Measurements from ENCODE around the gene ASXL2. TPM values are rescaled to one million over a fixed set of nuclear protein-coding genes. Genes with fewer than 3 reads are reported as not detected.
A peak's percentile ranks its signal among the peaks of the same experiment; 100 is the strongest.
"Not testable (repeated sequence)": the region's sequence is repeated elsewhere in the genome, so short reads cannot be mapped to it uniquely, and the experiment has no call there.

Gene ASXL2
- total RNA-seq, 1 experiment from 2014 or later: 11.4 TPM

DNA sequence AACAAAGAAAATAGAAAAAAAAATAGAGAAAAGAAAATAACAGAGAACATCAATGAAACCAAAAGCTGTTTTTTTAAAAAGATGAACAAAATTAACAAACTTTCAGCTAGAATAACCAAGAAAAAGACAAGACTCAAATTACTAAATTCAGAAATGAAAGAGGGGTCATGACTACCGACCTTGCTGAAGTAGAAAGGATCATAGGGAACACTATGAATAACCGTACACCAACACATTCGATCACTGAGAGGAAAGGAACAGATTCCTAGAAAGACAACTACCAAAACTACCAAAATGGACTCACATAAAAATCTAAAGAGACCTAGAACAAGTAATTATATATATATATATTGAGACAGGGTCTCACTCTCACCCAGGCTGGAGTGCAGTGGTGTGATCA, 167.5 kb downstream of the ASXL2 start:
- no peaks in the 10 kb centered on the region for H3K27me3 ChIP-seq (replicated peaks)
- DNase-seq (ENCODE audit: low read depth in 1 of 2, low spot score in 2 of 2): no peak
- no peaks in the 10 kb centered on the region for H3K9me3 ChIP-seq (replicated peaks)
- no peak overlapping the region for H3K4me3 ChIP-seq
- H3K4me1 ChIP-seq (replicated peaks): no peaks in the 10 kb centered on the region
- no peaks in the 10 kb centered on the region for H3K36me3 ChIP-seq
- H3K27ac ChIP-seq: no peak overlapping the region

DNA sequence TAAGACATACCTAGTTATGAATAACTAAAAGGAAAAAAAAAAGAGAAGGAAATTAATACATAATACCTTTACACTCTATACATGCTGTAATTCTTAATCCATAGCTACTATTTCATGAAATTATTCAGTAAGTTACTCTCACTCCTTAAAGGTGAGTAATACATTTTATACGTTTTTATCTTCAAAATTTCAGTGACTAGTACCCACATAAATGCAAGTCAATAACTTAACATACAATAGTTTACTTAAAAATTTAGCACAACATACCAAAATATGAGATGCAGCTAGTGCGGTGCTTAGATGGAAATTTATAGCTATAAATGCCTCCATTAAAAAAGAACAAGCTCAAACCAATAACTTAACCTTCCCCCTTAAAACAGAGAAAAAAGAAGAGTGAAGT, 168.9 kb downstream of the ASXL2 start:
- no peaks in the 10 kb centered on the region for H3K9me3 ChIP-seq (replicated peaks)
- no peak overlapping the region for H3K27ac ChIP-seq
- H3K27me3 ChIP-seq (replicated peaks): no peaks in the 10 kb centered on the region
- H3K36me3 ChIP-seq: no peaks in the 10 kb centered on the region
- no peak overlapping the region for H3K4me3 ChIP-seq
- H3K4me1 ChIP-seq (replicated peaks): no peaks in the 10 kb centered on the region
- no peak for DNase-seq (ENCODE audit: low read depth in 1 of 2, low spot score in 2 of 2)

- Histone ChIP-seq H3K27me3 (replicated peaks) (no peaks in the 10 kb centered on the region), H3K4me3 (no peak overlapping the region), H3K36me3 (no peaks in the 10 kb centered on the region), H3K4me1 (replicated peaks) (no peaks in the 10 kb centered on the region), H3K27ac (no peak overlapping the region), H3K9me3 (replicated peaks) (no peaks in the 10 kb centered on the region)
- DNase-seq (ENCODE audit: low read depth in 1 of 2, low spot score in 2 of 2): no peak
Observed at GRCh38 chr2:25707927-25708590, 170.2 kb downstream of the ASXL2 start.

DNA sequence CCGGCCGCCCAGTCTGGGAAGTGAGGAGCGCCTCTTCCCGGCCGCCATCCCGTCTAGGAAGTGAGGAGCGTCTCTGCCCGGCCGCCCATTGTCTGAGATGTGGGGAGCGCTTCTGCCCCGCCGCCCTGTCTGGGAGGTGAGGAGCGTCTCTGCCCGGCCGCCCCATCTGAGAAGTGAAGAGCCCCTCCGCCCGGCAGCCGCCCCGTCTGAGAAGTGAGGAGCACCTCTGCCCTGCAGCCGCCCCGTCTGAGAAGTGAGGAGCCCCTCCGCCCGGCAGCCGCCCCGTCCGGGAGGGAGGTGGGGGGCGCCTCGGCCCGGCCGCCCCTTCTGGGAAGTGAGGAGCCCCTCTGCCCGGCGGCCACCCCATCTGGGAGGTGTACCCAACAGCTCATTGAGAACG, 172.7 kb downstream of the ASXL2 start:
- H3K4me3 ChIP-seq; H3K27me3 ChIP-seq (replicated peaks); H3K27ac ChIP-seq; DNase-seq (ENCODE audit: low read depth in 1 of 2, low spot score in 2 of 2); H3K4me1 ChIP-seq (replicated peaks); H3K9me3 ChIP-seq (replicated peaks); H3K36me3 ChIP-seq: not testable (repeated sequence)

- no peaks in the 10 kb centered on the region for H3K4me1 ChIP-seq (replicated peaks)
- no peak for DNase-seq (ENCODE audit: low read depth in 1 of 2, low spot score in 2 of 2)
- no peak overlapping the region for H3K4me3 ChIP-seq
- no peaks in the 10 kb centered on the region for H3K9me3 ChIP-seq (replicated peaks)
- H3K36me3 ChIP-seq: no peaks in the 10 kb centered on the region
- no peak overlapping the region for H3K27ac ChIP-seq
- H3K27me3 ChIP-seq (replicated peaks): no peaks in the 10 kb centered on the region
Observed at GRCh38 chr2:25701801-25702200, 176.5 kb downstream of the ASXL2 start.

DNA sequence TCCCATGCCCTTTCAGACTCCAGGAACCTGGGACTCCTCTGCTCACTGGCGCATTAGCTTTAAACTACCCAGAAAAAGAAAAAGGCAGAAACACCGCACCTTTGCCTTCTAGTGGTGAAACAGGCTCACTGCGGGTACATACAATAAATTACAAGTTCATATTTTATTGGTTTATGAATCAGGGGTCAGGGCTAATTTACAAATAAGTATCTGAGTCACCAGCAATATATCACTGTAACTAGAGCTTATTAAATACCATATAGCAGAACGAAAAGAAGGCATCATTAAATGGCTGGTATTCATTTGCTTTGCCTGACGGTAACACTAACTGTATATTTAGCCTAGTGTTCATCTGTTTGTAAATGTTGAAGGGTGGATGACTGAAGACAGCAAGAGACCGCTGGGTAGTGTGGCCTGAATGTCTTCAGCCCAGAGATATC, 178.0 kb downstream of the ASXL2 start:
- H3K4me3 ChIP-seq: no peak overlapping the region
- H3K36me3 ChIP-seq: no peaks in the 10 kb centered on the region
- H3K9me3 ChIP-seq (replicated peaks): no peaks in the 10 kb centered on the region
- no peaks in the 10 kb centered on the region; the same call in 1 of the 2 replicates for H3K27me3 ChIP-seq (replicated peaks)
- H3K4me1 ChIP-seq (replicated peaks): no peaks in the 10 kb centered on the region
- DNase-seq (ENCODE audit: low read depth in 1 of 2, low spot score in 2 of 2): no peak
- no peak overlapping the region for H3K27ac ChIP-seq

GRCh38 chr2:25699216-25699615, 179.1 kb downstream of the ASXL2 start:
- Histone ChIP-seq H3K36me3 (no peaks in the 10 kb centered on the region), H3K9me3 (replicated peaks) (no peaks in the 10 kb centered on the region), H3K27ac (no peak overlapping the region), H3K4me1 (replicated peaks) (no peaks in the 10 kb centered on the region), H3K27me3 (replicated peaks) (no peaks in the 10 kb centered on the region; the same call in 1 of the 2 replicates), H3K4me3 (no peak overlapping the region)
- DNase-seq (ENCODE audit: low read depth in 1 of 2, low spot score in 2 of 2): no peak

DNA sequence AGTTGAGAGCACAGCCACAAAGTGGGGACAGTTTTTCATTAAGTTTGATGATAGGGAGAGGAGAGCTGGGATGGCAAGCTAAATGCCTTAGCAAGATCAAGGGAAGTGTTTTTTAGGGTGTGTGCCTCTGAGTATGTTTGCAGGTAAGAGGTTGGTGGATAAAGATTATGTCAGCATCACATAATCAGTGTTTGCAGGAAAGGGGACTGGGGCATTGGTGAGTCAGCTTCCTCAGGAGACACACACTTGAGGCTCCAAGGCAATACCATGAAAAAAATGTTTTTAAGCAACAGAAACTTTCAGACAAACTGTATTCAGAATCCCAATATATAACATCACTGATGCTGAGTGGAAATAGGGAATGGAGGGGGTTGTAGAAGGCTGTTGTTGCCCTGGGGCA, 179.5 kb downstream of the ASXL2 start:
- DNase-seq (ENCODE audit: low read depth in 1 of 2, low spot score in 2 of 2): no peak
- Histone ChIP-seq H3K4me3 (no peak overlapping the region), H3K27ac (no peak overlapping the region)

DNA sequence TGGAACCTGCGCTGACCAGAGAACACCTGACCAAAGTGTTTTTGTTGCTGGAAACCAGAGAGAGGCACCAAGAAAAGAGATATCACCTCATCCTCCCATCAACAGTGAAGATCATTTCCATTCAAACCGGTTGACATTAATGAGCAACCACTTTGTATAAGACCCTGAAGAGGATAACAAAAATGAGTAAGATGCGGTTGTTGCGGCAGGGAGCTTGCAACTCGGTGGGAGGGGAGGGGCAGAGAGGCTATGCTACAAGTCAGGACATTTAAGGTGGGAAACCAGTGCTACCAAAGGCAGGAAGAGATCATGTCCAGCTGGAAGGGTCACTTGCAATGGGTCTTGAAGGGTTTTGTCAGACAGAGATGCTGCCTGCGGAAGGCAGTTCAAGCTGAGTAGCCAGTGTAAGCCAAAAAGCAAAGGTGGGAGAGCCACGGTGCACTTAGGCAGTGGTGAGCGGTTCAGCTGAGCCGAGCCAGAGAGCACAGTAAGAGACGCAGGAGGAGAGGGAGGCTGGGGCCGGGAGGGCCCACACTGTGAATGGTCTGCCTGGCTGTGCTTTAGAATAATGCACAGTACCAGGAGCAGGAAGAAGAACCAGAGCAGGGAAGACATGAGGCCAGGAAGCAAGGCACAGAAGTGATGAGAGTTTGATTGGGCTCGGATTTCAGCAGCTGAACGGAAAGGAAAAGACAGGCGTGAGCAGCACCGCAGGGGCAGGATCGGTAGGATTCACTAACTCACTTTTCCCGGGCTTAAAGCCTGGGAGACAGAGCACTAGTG, 180.5 kb downstream of the ASXL2 start:
- H3K4me3 ChIP-seq: no peak overlapping the region
- H3K27me3 ChIP-seq (replicated peaks): no peaks in the 10 kb centered on the region; the same call in 1 of the 2 replicates
- H3K4me1 ChIP-seq (replicated peaks): no peaks in the 10 kb centered on the region
- H3K9me3 ChIP-seq (replicated peaks): no peaks in the 10 kb centered on the region
- H3K27ac ChIP-seq: no peak overlapping the region
- no peak for DNase-seq (ENCODE audit: low read depth in 1 of 2, low spot score in 2 of 2)
- H3K36me3 ChIP-seq: no peaks in the 10 kb centered on the region

More for the DNA sequence above, 179.5 kb downstream of the ASXL2 start:
- no peaks in the 10 kb centered on the region; the same call in 1 of the 2 replicates for H3K27me3 ChIP-seq (replicated peaks)
- H3K9me3 ChIP-seq (replicated peaks): no peaks in the 10 kb centered on the region
- no peaks in the 10 kb centered on the region for H3K36me3 ChIP-seq
- H3K4me1 ChIP-seq (replicated peaks): no peaks in the 10 kb centered on the region

DNA sequence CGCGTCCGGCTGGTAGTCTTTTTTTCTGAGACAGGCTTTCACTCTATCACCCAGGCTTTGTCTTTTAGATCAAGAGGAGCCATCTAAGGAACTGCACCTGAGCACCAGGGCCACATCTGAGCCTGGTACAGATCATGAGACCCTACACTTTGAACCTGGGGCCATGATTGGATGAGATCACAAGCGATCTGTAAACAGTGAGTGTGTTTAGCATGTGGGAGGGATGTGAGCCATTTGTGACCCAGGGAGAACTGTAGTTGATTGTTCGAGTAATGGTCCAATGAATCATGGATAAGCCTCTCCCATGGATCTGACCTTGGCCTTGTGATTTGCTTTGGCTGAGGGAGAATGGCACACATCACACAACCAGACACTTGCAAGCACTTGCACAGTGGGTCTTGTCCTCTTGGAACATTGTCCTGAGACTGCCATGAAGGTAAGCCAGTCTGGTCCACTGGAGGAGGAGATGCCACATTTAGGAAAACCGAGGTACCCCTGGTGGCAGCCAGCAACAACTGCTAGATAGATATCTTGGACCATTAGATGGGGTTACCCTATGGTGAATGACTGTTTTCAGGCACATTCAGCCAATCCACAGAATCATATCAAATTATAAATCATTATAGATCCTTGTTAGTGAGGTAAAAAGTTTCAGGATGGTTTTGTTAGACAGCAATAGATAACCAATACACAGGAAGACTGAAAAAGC, 185.4 kb downstream of the ASXL2 start:
- no peak overlapping the region for H3K4me3 ChIP-seq
- H3K27ac ChIP-seq: no peak overlapping the region
- H3K9me3 ChIP-seq (replicated peaks): no peaks in the 10 kb centered on the region
- H3K27me3 ChIP-seq (replicated peaks): no peaks in the 10 kb centered on the region; the same call in 1 of the 2 replicates
- DNase-seq (ENCODE audit: low read depth in 1 of 2, low spot score in 2 of 2): no peak
- peaks cover 5% of the 10 kb centered on the region for H3K4me1 ChIP-seq (replicated peaks)
- no peaks in the 10 kb centered on the region for H3K36me3 ChIP-seq

- Histone ChIP-seq H3K4me1 (replicated peaks) (peaks cover 5% of the 10 kb centered on the region), H3K27ac (no peak overlapping the region), H3K9me3 (replicated peaks) (no peaks in the 10 kb centered on the region), H3K4me3 (no peak overlapping the region), H3K36me3 (no peaks in the 10 kb centered on the region), H3K27me3 (replicated peaks) (no peaks in the 10 kb centered on the region; the same call in 1 of the 2 replicates)
- DNase-seq (ENCODE audit: low read depth in 1 of 2, low spot score in 2 of 2): no peak
Observed at GRCh38 chr2:25692143-25692542, 186.1 kb downstream of the ASXL2 start.

DNA sequence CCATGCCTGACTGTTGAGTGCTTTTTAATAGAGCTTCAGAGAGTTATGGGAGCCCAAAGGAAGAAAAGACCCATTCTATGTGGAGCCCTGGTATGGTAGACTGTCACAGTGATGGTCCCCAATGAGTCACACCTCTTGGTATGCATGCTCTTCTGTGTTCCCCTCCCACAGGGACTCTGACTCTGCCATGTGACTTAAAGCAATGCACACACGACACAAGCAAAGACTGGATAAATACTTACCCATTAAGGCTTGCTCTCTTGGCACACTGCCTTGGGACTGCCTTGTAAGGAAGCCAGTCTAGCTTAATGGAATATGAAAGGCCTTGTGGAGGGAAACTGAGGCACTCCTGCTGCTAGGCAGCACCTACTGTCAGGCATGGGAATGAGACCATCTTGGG, 188.2 kb downstream of the ASXL2 start:
- no peaks in the 10 kb centered on the region for H3K36me3 ChIP-seq
- H3K4me1 ChIP-seq (replicated peaks): peaks cover 5% of the 10 kb centered on the region
- no peak overlapping the region for H3K4me3 ChIP-seq
- peak; percentile 25 to 54 for DNase-seq (ENCODE audit: low read depth in 1 of 2, low spot score in 2 of 2)
- H3K27ac ChIP-seq: no peak overlapping the region
- no peaks in the 10 kb centered on the region for H3K9me3 ChIP-seq (replicated peaks)
- no peaks in the 10 kb centered on the region for H3K27me3 ChIP-seq (replicated peaks)

DNA sequence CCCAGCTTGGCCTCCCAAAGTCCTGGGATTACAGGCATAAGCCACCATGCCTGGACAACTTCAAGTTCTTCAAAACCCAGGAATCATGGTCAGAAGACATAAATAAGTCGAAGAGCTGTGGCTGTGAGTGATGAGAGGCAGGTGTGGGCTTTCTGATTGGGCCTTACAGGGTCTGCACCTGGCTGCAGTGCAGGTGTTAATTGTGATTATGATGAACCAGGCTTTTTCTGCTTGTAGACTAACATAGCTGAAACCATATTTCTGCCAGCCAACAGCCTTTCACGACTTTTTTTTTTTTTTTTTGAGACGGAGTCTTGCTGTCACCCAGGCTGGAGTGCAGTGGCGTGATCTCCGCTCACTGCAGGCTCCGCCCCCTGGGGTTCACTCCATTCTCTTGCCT, 190.1 kb downstream of the ASXL2 start:
- H3K36me3 ChIP-seq: no peaks in the 10 kb centered on the region
- H3K27me3 ChIP-seq (replicated peaks): no peaks in the 10 kb centered on the region
- H3K9me3 ChIP-seq (replicated peaks): no peaks in the 10 kb centered on the region
- peaks cover 5% of the 10 kb centered on the region for H3K4me1 ChIP-seq (replicated peaks)
- DNase-seq (ENCODE audit: low read depth in 1 of 2, low spot score in 2 of 2): no peak
- H3K27ac ChIP-seq: no peak overlapping the region
- H3K4me3 ChIP-seq: no peak overlapping the region

DNA sequence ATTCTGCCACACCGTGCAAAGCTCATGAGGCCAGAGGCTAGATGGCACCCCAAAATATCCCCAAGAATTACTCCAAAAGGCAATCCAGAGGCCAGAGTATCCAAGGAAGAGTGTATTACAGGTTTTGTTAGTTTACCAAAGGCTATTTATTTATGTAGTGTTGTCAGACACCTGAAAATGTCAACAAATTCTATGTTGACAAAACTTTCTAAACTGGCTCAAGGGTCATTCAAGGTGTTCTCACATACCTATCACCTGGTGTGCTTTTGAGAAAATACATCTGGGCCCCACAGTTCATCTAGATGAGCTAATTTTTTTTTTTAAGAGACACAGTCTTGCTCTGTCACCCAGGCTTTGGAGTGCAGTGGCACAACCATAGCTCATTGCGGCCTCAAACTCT, 192.5 kb downstream of the ASXL2 start:
- Histone ChIP-seq H3K27ac (no peak overlapping the region), H3K9me3 (replicated peaks) (no peaks in the 10 kb centered on the region), H3K4me3 (no peak overlapping the region), H3K4me1 (replicated peaks) (peaks cover 5% of the 10 kb centered on the region), H3K36me3 (no peaks in the 10 kb centered on the region), H3K27me3 (replicated peaks) (no peaks in the 10 kb centered on the region)
- no peak for DNase-seq (ENCODE audit: low read depth in 1 of 2, low spot score in 2 of 2)
